SK-N-SH treated with all-trans-retinoic acid at 6 μM for 48 hours (cell line): ENCODE results near the gene PSORS1C1.

ENCODE experiments used
- ARNTL ChIP-seq: fragments of 450-650 bp; formaldehyde crosslinking; IDR thresholded peaks from 2 replicates; pipeline ENCODE4 v1.5.0; 2020; ENCODE audit warnings: low read depth, mild to moderate bottlenecking, moderate library complexity, borderline replicate concordance
- CREB5 ChIP-seq: fragments of 250-450 bp; sonication (Bioruptor Pico); IDR thresholded peaks from 2 replicates; pipeline ENCODE4 v1.5.1; 2020; ENCODE audit warnings: low read depth, mild to moderate bottlenecking, moderate library complexity
- GLIS3 ChIP-seq: fragments of 250-450 bp; sonication (Bioruptor Pico); IDR thresholded peaks from 2 replicates; pipeline ENCODE4 v1.5.0; 2020; ENCODE audit warnings: mild to moderate bottlenecking, moderate library complexity
- RARB ChIP-seq: fragments of 250-450 bp; sonication (Bioruptor Pico); IDR thresholded peaks from 2 replicates; pipeline ENCODE4 v1.8.0; 2021; ENCODE audit warnings: mild to moderate bottlenecking, moderate library complexity
- TOX ChIP-seq: fragments of 250-450 bp; sonication (Bioruptor Pico); IDR thresholded peaks from 2 replicates; pipeline ENCODE4 v1.8.0; 2021; ENCODE audit warnings: mild to moderate bottlenecking, moderate library complexity, borderline replicate concordance
- ZFP3 ChIP-seq: fragments of 250-450 bp; sonication (Bioruptor Pico); IDR thresholded peaks from 2 replicates; pipeline ENCODE4 v1.5.0; 2020; ENCODE audit warnings: mild to moderate bottlenecking, moderate library complexity
- TF ChIP-seq, protein P1 (sequence below): fragments of 250-450 bp; sonication (Bioruptor Pico); IDR thresholded peaks from 2 replicates; pipeline ENCODE4 v1.5.0; 2020; ENCODE audit warnings: mild to moderate bottlenecking, moderate library complexity
- TF ChIP-seq, protein P2 (sequence below): fragments of 250-450 bp; sonication (Bioruptor Pico); IDR thresholded peaks from 2 replicates; pipeline ENCODE4 v1.8.0; 2020; ENCODE audit warnings: mild to moderate bottlenecking, moderate library complexity, borderline replicate concordance

- TF ChIP-seq CREB5 (no peak), ZFP3 (CRISPR knock-in tag) (no peak), GLIS3 (CRISPR knock-in tag) (no peak), RARB (CRISPR knock-in tag) (no peak), ARNTL (CRISPR knock-in tag) (no peak), TOX (CRISPR knock-in tag) (no peak)
- TF ChIP-seq, protein P1, sequence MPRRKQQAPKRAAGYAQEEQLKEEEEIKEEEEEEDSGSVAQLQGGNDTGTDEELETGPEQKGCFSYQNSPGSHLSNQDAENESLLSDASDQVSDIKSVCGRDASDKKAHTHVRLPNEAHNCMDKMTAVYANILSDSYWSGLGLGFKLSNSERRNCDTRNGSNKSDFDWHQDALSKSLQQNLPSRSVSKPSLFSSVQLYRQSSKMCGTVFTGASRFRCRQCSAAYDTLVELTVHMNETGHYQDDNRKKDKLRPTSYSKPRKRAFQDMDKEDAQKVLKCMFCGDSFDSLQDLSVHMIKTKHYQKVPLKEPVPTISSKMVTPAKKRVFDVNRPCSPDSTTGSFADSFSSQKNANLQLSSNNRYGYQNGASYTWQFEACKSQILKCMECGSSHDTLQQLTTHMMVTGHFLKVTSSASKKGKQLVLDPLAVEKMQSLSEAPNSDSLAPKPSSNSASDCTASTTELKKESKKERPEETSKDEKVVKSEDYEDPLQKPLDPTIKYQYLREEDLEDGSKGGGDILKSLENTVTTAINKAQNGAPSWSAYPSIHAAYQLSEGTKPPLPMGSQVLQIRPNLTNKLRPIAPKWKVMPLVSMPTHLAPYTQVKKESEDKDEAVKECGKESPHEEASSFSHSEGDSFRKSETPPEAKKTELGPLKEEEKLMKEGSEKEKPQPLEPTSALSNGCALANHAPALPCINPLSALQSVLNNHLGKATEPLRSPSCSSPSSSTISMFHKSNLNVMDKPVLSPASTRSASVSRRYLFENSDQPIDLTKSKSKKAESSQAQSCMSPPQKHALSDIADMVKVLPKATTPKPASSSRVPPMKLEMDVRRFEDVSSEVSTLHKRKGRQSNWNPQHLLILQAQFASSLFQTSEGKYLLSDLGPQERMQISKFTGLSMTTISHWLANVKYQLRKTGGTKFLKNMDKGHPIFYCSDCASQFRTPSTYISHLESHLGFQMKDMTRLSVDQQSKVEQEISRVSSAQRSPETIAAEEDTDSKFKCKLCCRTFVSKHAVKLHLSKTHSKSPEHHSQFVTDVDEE (CRISPR knock-in tag): no peak
- TF ChIP-seq, protein P2, sequence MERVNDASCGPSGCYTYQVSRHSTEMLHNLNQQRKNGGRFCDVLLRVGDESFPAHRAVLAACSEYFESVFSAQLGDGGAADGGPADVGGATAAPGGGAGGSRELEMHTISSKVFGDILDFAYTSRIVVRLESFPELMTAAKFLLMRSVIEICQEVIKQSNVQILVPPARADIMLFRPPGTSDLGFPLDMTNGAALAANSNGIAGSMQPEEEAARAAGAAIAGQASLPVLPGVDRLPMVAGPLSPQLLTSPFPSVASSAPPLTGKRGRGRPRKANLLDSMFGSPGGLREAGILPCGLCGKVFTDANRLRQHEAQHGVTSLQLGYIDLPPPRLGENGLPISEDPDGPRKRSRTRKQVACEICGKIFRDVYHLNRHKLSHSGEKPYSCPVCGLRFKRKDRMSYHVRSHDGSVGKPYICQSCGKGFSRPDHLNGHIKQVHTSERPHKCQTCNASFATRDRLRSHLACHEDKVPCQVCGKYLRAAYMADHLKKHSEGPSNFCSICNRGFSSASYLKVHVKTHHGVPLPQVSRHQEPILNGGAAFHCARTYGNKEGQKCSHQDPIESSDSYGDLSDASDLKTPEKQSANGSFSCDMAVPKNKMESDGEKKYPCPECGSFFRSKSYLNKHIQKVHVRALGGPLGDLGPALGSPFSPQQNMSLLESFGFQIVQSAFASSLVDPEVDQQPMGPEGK (CRISPR knock-in tag): no peak
Measured at GRCh38 chr6:31126396-31127175, 12.0 kb downstream of the PSORS1C1 start.
